WTC11 (cell line): ENCODE results near the gene LGALS1.
"Not testable (repeated sequence)": the region's sequence is repeated elsewhere in the genome, so short reads cannot be mapped to it uniquely, and the experiment has no call there.

Experiments
- CTCF ChIP-seq: fragments of 200-600 bp; IDR thresholded peaks from 2 replicates; pipeline ENCODE4 v1.8.0; 2022; ENCODE audit warnings: antibody characterized with exemption
- TF ChIP-seq, protein P1 (sequence below): sonication (generic); formaldehyde crosslinking; IDR thresholded peaks from 2 replicates; pipeline ENCODE4 v1.8.1; 2022; ENCODE audit warnings: low read depth, mild to moderate bottlenecking, moderate library complexity, missing genetic modification reagents, borderline replicate concordance

- TF ChIP-seq, protein P1, sequence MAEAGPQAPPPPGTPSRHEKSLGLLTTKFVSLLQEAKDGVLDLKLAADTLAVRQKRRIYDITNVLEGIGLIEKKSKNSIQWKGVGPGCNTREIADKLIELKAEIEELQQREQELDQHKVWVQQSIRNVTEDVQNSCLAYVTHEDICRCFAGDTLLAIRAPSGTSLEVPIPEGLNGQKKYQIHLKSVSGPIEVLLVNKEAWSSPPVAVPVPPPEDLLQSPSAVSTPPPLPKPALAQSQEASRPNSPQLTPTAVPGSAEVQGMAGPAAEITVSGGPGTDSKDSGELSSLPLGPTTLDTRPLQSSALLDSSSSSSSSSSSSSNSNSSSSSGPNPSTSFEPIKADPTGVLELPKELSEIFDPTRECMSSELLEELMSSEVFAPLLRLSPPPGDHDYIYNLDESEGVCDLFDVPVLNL (CRISPR knock-in tag), result not testable (repeated sequence)
- not testable (repeated sequence) for TF ChIP-seq CTCF
Observed at GRCh38 chr22:37656583-37656982, 18.9 kb upstream of the LGALS1 start.
